ENCODE measurements around the gene INF2. TPM values are rescaled to one million over a fixed set of nuclear protein-coding genes. Genes with fewer than 3 reads are reported as not detected.

INF2 gene
- total RNA-seq, 4 donors from 2014 or later = 50.9 to 104 (median 87.5) TPM

GRCh38 chr14:104689881-104690711, 678 bp downstream of the INF2 start:
- no peak for TF ChIP-seq CTCF (IDR thresholded peaks at IDR 0.05)
- ATAC-seq (ENCODE audit: low FRiP score) (no peak), DNase-seq (ENCODE audit: low spot score) (no peak)

GRCh38 chr14:104690861-104691455, 1.5 kb downstream of the INF2 start:
- no peak for TF ChIP-seq CTCF (IDR thresholded peaks at IDR 0.05)
- ATAC-seq (ENCODE audit: low FRiP score) (no peak), DNase-seq (ENCODE audit: low spot score) (no peak)

GRCh38 chr14:104691546-104692260, 2.3 kb downstream of the INF2 start:
- no peak for TF ChIP-seq CTCF (IDR thresholded peaks at IDR 0.05)
- DNase-seq (ENCODE audit: low spot score) (no peak), ATAC-seq (ENCODE audit: low FRiP score) (no peak)

GRCh38 chr14:104692261-104692938, 3.0 kb downstream of the INF2 start:
- ATAC-seq (ENCODE audit: low FRiP score) (no peak), DNase-seq (ENCODE audit: low spot score) (no peak)
- TF ChIP-seq CTCF (IDR thresholded peaks at IDR 0.05) = no peak

- DNase-seq (ENCODE audit: low spot score) (no peak), ATAC-seq (ENCODE audit: low FRiP score) (no peak)
- TF ChIP-seq CTCF (IDR thresholded peaks at IDR 0.05) = no peak
Observed at GRCh38 chr14:104692939-104693315, 3.5 kb downstream of the INF2 start.

- no peak for TF ChIP-seq CTCF (IDR thresholded peaks at IDR 0.05)
- ATAC-seq (ENCODE audit: low FRiP score) = no peak
Observed at GRCh38 chr14:104693482-104694431, 4.3 kb downstream of the INF2 start.

More at GRCh38 chr14:104693482-104694431, 4.3 kb downstream of the INF2 start:
- DNase-seq (ENCODE audit: low spot score) = no peak

All from omental fat pad (tissue), 4 donors.